HEK293 (cell line): Measurements from ENCODE around the gene KLHL22.
A peak's percentile ranks its signal among the peaks of the same experiment; 100 is the strongest.

Source experiments
- KLF16 ChIP-seq: fragments of 450-650 bp; formaldehyde crosslinking; IDR thresholded peaks from 2 replicates; pipeline ENCODE4 v1.5.1; 2017; ENCODE audit warnings: missing biosample characterization, missing genetic modification characterization
- KLF9 ChIP-seq: fragments of 450-650 bp; formaldehyde crosslinking; IDR thresholded peaks from 2 replicates; pipeline ENCODE4 v1.5.1; 2016; ENCODE audit warnings: missing biosample characterization, missing genetic modification characterization, low read depth
- PRDM4 ChIP-seq: fragments of 450-650 bp; formaldehyde crosslinking; IDR thresholded peaks from 2 replicates; pipeline ENCODE4 v1.5.1; 2017; ENCODE audit warnings: missing biosample characterization, missing genetic modification characterization
- SETDB1 ChIP-seq: IDR thresholded peaks from one replicate; pipeline ENCODE4 v1.6.1; 2017; ENCODE audit warnings: mild to moderate bottlenecking, low read length, moderate library complexity, mixed read lengths; ENCODE audit not compliant: insufficient read length
- SP2 ChIP-seq: fragments of 450-650 bp; formaldehyde crosslinking; IDR thresholded peaks from 2 replicates; pipeline ENCODE4 v1.5.1; 2016; ENCODE audit warnings: missing biosample characterization, missing genetic modification characterization
- SP3 ChIP-seq: fragments of 450-650 bp; formaldehyde crosslinking; IDR thresholded peaks from 2 replicates; pipeline ENCODE4 v1.5.1; 2016; ENCODE audit warnings: missing biosample characterization, missing genetic modification characterization
- ZBTB21 ChIP-seq: fragments of 450-650 bp; formaldehyde crosslinking; IDR thresholded peaks from 2 replicates; pipeline ENCODE4 v1.5.1; 2017; ENCODE audit warnings: missing biosample characterization, missing genetic modification characterization
- ZBTB26 ChIP-seq: fragments of 450-650 bp; formaldehyde crosslinking; optimal IDR thresholded peaks from 2 replicates; pipeline ENCODE3; 2016; ENCODE audit warnings: missing biosample characterization, mild to moderate bottlenecking, missing genetic modification characterization
- ZBTB49 ChIP-seq: fragments of 450-650 bp; formaldehyde crosslinking; IDR thresholded peaks from 2 replicates; pipeline ENCODE4 v1.5.1; 2016; ENCODE audit warnings: missing biosample characterization, missing genetic modification characterization, low read depth
- ZBTB6 ChIP-seq: fragments of 450-650 bp; formaldehyde crosslinking; IDR thresholded peaks from 2 replicates; pipeline ENCODE4 v1.5.1; 2017; ENCODE audit warnings: missing biosample characterization, missing genetic modification characterization
- ZBTB8A ChIP-seq: fragments of 450-650 bp; formaldehyde crosslinking; IDR thresholded peaks from 2 replicates; pipeline ENCODE4 v1.5.1; 2016; ENCODE audit warnings: missing biosample characterization, missing genetic modification characterization
- ZFP37 ChIP-seq: fragments of 450-650 bp; formaldehyde crosslinking; IDR thresholded peaks from 2 replicates; pipeline ENCODE4 v1.5.1; 2016; ENCODE audit warnings: missing biosample characterization, missing genetic modification characterization
- ZNF121 ChIP-seq: fragments of 450-650 bp; formaldehyde crosslinking; IDR thresholded peaks from 2 replicates; pipeline ENCODE4 v1.5.1; 2016; ENCODE audit warnings: missing biosample characterization, missing genetic modification characterization
- ZNF133 ChIP-seq: fragments of 450-650 bp; formaldehyde crosslinking; IDR thresholded peaks from 2 replicates; pipeline ENCODE4 v1.5.1; 2016; ENCODE audit warnings: missing biosample characterization, missing genetic modification characterization
- ZNF146 ChIP-seq: fragments of 450-650 bp; formaldehyde crosslinking; IDR thresholded peaks from 2 replicates; pipeline ENCODE4 v1.5.1; 2016; ENCODE audit warnings: missing biosample characterization, missing genetic modification characterization
- ZNF16 ChIP-seq: fragments of 450-650 bp; formaldehyde crosslinking; IDR thresholded peaks from 2 replicates; pipeline ENCODE4 v1.5.1; 2016; ENCODE audit warnings: low read depth, missing biosample characterization, missing genetic modification characterization
- ZNF2 ChIP-seq: fragments of 450-650 bp; formaldehyde crosslinking; IDR thresholded peaks from 2 replicates; pipeline ENCODE4 v1.5.1; 2016; ENCODE audit warnings: missing biosample characterization, missing genetic modification characterization
- ZNF248 ChIP-seq: fragments of 450-650 bp; formaldehyde crosslinking; IDR thresholded peaks from 2 replicates; pipeline ENCODE4 v1.5.1; 2017; ENCODE audit warnings: missing biosample characterization, missing genetic modification characterization
- ZNF404 ChIP-seq: fragments of 450-650 bp; formaldehyde crosslinking; IDR thresholded peaks from 2 replicates; pipeline ENCODE4 v1.5.1; 2017; ENCODE audit warnings: missing biosample characterization, missing genetic modification characterization
- ZNF501 ChIP-seq: fragments of 450-650 bp; formaldehyde crosslinking; IDR thresholded peaks from 2 replicates; pipeline ENCODE4 v1.5.1; 2016; ENCODE audit warnings: missing biosample characterization, missing genetic modification characterization
- ZNF514 ChIP-seq: fragments of 450-650 bp; formaldehyde crosslinking; IDR thresholded peaks from 2 replicates; pipeline ENCODE4 v1.5.1; 2016; ENCODE audit warnings: missing biosample characterization, missing genetic modification characterization
- ZNF548 ChIP-seq: fragments of 450-650 bp; formaldehyde crosslinking; IDR thresholded peaks from 2 replicates; pipeline ENCODE4 v1.5.1; 2016; ENCODE audit warnings: missing biosample characterization, missing genetic modification characterization
- ZNF600 ChIP-seq: fragments of 450-650 bp; formaldehyde crosslinking; IDR thresholded peaks from 2 replicates; pipeline ENCODE4 v1.5.1; 2016; ENCODE audit warnings: missing biosample characterization, missing genetic modification characterization
- ZNF624 ChIP-seq: fragments of 450-650 bp; formaldehyde crosslinking; IDR thresholded peaks from 2 replicates; pipeline ENCODE4 v1.5.1; 2017; ENCODE audit warnings: missing biosample characterization, missing genetic modification characterization
- ZNF658 ChIP-seq: fragments of 450-650 bp; formaldehyde crosslinking; IDR thresholded peaks from 2 replicates; pipeline ENCODE4; 2016; ENCODE audit warnings: missing biosample characterization, missing genetic modification characterization
- ZNF677 ChIP-seq: fragments of 450-650 bp; IDR thresholded peaks from 2 replicates; pipeline ENCODE4 v1.5.0; 2018; ENCODE audit warnings: missing biosample characterization, mild to moderate bottlenecking, missing genetic modification characterization, moderate library complexity
- ZNF837 ChIP-seq: fragments of 450-650 bp; formaldehyde crosslinking; IDR thresholded peaks from 2 replicates; pipeline ENCODE4 v1.5.1; 2016; ENCODE audit warnings: missing biosample characterization, missing genetic modification characterization
- ZNF843 ChIP-seq: fragments of 450-650 bp; formaldehyde crosslinking; IDR thresholded peaks from 2 replicates; pipeline ENCODE4 v1.5.1; 2016; ENCODE audit warnings: missing biosample characterization, missing genetic modification characterization
- ZXDB ChIP-seq: fragments of 450-650 bp; formaldehyde crosslinking; IDR thresholded peaks from 2 replicates; pipeline ENCODE4 v1.5.1; 2016; ENCODE audit warnings: missing biosample characterization, missing genetic modification characterization
- TF ChIP-seq, protein P1 (sequence below): fragments of 450-650 bp; formaldehyde crosslinking; IDR thresholded peaks from 2 replicates; pipeline ENCODE4 v1.5.1; 2016; ENCODE audit warnings: missing biosample characterization, missing genetic modification characterization

The KLHL22 gene

GRCh38 chr22:20495861-20496681 is 476 bp upstream of the KLHL22 start (continued):
- TF ChIP-seq, protein P1, sequence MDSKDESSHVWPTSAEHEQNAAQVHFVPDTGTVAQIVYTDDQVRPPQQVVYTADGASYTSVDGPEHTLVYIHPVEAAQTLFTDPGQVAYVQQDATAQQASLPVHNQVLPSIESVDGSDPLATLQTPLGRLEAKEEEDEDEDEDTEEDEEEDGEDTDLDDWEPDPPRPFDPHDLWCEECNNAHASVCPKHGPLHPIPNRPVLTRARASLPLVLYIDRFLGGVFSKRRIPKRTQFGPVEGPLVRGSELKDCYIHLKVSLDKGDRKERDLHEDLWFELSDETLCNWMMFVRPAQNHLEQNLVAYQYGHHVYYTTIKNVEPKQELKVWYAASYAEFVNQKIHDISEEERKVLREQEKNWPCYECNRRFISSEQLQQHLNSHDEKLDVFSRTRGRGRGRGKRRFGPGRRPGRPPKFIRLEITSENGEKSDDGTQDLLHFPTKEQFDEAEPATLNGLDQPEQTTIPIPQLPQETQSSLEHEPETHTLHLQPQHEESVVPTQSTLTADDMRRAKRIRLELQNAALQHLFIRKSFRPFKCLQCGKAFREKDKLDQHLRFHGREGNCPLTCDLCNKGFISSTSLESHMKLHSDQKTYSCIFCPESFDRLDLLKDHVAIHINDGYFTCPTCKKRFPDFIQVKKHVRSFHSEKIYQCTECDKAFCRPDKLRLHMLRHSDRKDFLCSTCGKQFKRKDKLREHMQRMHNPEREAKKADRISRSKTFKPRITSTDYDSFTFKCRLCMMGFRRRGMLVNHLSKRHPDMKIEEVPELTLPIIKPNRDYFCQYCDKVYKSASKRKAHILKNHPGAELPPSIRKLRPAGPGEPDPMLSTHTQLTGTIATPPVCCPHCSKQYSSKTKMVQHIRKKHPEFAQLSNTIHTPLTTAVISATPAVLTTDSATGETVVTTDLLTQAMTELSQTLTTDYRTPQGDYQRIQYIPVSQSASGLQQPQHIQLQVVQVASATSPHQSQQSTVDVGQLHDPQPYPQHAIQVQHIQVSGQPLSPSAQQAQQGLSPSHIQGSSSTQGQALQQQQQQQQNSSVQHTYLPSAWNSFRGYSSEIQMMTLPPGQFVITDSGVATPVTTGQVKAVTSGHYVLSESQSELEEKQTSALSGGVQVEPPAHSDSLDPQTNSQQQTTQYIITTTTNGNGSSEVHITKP (tag by site-specific recombination): peak; percentile 97
- TF ChIP-seq ZNF248 (tag by site-specific recombination): peak; percentile 77
- TF ChIP-seq ZBTB8A (tag by site-specific recombination): peak; percentile 64
- peak; percentile 79 for TF ChIP-seq ZBTB21 (tag by site-specific recombination)
- peak; percentile 87 for TF ChIP-seq ZNF658 (tag by site-specific recombination)
- TF ChIP-seq ZNF501 (tag by site-specific recombination): peak; percentile 94
- no peak; the same call in none of the 2 replicates for TF ChIP-seq PRDM4 (tag by site-specific recombination)
- TF ChIP-seq ZBTB26 (tag by site-specific recombination): peak; percentile 84
- TF ChIP-seq ZNF404: no peak
- TF ChIP-seq ZNF16 (tag by site-specific recombination): peak; percentile 31; the same call in 1 of the 2 replicates
- no peak for TF ChIP-seq ZNF677 (tag by site-specific recombination)
- TF ChIP-seq SP2 (tag by site-specific recombination): peak; percentile 87
- no peak for TF ChIP-seq ZBTB49 (tag by site-specific recombination)
- TF ChIP-seq ZFP37 (tag by site-specific recombination): peak; percentile 94
- peak; percentile 70; the same call in 1 of the 2 replicates for TF ChIP-seq ZNF548 (tag by site-specific recombination)
- TF ChIP-seq ZNF514: no peak; the same call in 1 of the 2 replicates
- peak; percentile 98 for TF ChIP-seq ZNF2
- no peak for TF ChIP-seq ZBTB6 (tag by site-specific recombination)
- TF ChIP-seq ZNF843 (tag by site-specific recombination): peak; percentile 78
- 0 out of 2 replicates have a peak, but pooled peaks have one; percentile 47 for TF ChIP-seq ZNF837 (tag by site-specific recombination)
- TF ChIP-seq SP3 (tag by site-specific recombination): peak; percentile 88
- TF ChIP-seq ZNF121 (tag by site-specific recombination): no peak
- peak; percentile 21; the same call in 1 of the 2 replicates for TF ChIP-seq ZNF146
- peak; percentile 92 for TF ChIP-seq ZNF600 (tag by site-specific recombination)
- peak; percentile 69 for TF ChIP-seq ZNF133 (tag by site-specific recombination)
- peak; percentile 21; the same call in 1 of the 2 replicates for TF ChIP-seq ZNF624 (tag by site-specific recombination)
- peak; percentile 83 for TF ChIP-seq KLF9 (tag by site-specific recombination)
- TF ChIP-seq KLF16 (tag by site-specific recombination): peak; percentile 98
- TF ChIP-seq ZXDB (tag by site-specific recombination): peak; percentile 96
- no peak for TF ChIP-seq SETDB1
